Brain pericyte (primary cell): Measurements from ENCODE around the gene TMEM178B.
"Not testable (repeated sequence)": the region's sequence is repeated elsewhere in the genome, so short reads cannot be mapped to it uniquely, and the experiment has no call there.

ENCODE experiments used
- DNase-seq: peaks from one replicate; pipeline ENCODE4 v3.0.0-alpha.2; 2012; ENCODE audit warnings: low read depth, low spot score

TMEM178B gene

DNA sequence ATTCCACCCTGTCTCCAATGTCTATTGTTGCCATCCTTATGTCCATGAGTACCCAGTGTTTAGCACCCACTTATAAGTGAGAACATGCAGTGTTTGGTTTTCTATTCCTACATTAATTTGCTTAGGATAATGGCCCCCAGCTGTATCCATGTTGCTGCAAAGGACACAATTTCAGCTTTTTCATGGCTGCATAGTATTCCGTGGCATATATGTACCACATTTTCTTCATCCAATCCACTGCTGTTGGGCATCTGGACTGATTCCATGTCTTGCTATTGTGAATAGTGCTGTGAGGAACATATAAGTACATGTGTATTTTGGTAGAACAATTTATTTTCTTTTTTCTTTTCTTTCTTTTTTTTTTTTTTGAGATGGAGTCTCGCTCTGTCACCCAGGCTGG is 68.2 kb downstream of the TMEM178B start:
- DNase-seq, result no peak

DNA sequence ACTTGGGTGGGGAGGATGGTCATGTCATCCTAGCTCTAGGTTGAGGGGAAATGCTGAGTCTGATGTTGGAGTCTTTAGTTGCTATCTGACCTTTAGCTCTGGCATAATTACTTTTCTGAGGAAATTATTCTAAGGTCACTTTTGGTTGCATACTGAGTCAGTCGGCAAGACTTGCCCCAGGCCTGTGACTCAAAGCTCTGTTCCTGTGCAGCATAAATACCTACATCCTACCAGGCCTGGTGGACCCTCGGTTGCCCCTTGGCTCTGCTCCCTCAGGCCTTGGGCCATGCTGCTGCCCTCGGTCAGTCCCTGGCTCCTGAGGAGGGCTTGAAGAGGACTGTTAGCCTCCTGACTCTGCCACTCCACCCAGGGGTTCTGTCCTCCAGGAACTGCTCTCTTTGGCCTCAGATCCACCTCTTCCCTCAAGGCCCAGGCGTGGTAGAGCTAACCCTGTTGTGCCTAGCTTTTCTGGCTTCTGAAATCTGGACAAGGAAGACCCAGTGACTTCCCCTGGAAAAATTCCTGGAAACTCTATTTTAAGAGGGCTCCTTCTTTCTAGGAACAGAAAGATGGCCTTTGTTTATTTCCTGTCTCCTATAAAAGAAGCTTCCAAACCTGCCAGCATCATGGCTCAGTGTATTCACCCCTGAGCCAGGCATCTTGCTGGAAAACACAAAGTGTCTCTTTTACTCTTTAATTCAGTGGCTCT is 71.2 kb downstream of the TMEM178B start:
- no peak for DNase-seq

DNA sequence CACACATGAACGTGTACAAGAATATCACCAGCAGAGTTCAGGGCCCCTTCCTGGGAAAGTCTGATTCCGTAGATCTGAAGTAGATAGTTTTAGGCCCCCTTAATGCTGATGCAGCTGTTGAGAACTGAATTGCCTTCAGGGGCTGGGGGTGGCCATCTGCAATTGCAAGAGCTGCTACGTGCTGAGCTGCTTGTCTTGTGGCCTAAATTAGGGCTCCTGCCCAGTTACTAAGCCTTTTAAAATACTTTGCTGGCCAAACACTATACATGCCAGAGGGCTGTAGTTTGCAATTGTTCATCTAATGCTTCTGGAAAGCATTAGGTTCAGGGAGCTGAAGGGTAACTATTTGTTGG is 71.7 kb downstream of the TMEM178B start:
- DNase-seq, result no peak

DNA sequence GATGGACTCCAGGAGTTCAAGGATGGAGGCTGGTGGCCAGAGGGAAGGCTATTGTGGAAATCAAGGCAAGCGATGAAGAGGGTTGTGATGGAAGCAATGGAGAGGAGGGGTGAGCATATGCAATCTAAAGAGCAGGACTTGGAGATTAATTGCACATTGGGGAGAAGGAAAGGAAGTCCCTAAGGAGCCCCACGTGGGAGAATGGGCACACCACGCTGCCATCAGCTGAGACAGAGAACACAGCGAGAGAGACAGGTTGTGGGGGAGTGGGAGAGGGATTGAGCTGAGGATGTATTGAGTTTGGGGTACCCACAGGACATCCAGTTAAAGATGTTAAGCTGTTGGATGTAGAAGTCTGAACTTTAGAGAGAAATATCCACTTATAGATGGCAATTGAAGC is 73.6 kb downstream of the TMEM178B start:
- no peak for DNase-seq

DNA sequence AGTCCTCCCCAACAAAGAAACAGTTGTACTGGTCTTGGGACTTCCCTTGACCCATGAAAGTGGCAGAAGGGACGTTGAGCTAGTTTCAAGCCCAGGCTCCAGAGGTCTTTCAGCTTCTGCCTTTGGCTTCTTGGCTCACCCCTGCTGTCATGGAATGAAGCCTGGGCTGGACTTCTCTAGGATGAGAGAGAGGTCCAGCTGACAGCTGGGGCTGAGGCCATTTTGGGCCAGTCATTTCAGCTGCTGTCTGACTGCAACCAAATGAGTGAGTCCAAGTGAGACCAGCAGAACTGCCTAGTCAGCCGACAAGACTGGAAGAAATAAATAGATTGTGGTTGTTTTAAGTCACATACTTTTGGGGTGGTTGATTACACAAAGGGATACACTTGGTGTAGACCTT is 76.6 kb downstream of the TMEM178B start:
- no peak for DNase-seq

DNA sequence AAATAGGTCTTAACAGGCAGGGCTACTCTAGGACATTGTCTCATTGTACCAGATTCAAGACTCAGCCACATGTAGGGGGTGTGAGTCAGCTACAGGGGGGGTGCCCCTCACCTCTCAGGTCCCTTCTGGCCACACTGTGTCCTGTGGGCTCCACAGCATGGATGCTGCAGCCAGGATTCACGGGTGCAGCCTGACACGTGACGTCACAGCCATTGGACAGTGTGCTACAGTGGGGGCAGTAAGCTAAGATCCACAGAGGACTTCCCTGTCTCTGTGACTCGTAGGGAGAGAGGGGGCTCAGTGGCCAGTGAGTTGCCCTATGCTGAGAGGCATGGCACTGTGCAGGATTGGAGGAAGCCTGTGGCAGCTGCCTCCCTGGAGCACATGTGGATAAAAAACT is 77.9 kb downstream of the TMEM178B start:
- no peak for DNase-seq

DNA sequence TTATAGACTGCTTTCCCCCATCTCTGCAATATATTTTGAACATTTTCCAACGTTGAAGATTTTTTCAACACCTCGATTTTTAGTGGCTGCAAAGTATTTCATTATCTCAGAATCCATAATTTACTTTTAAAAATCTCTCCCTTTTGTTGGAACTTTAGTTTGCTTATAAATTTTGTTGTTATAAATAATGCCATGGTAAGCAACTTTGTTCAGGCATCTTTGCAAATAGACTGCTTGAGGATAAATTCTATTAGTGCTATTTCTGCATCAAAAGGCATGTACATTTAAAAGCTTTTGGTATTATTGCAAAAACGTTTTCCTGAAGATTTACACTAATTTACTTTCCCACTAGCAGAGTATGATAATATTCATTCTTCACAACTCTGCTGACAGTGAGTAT is 79.4 kb downstream of the TMEM178B start:
- no peak for DNase-seq

DNA sequence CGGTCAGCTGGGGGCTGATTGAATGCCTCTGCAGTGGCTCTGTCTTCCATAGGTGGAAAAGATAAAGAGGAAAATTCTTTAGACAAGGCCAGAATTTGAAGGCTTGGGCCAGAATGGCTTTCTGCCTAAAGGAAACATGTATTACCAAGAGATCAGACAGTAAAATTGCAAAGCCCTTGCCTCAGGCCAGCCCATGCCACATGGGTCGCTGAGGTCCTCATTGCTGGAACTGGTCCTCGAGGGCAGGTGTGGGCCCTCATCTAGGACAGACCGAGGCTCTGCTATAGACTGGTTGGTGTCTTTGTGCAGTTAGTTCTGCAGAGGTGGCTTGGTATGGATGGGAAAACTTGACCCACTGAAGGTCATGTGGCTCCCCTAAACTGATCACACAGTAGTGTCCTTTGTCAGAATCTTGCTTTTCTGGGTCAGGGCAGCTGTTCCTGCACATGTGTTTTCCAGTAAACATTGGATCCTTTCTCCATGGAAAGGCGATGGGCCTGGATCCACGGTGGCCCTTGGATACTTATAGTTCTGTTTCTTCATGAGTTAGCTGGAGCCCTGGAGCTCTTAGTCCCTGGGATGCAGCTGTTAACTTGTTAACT is 80.4 kb downstream of the TMEM178B start:
- DNase-seq, result no peak

DNA sequence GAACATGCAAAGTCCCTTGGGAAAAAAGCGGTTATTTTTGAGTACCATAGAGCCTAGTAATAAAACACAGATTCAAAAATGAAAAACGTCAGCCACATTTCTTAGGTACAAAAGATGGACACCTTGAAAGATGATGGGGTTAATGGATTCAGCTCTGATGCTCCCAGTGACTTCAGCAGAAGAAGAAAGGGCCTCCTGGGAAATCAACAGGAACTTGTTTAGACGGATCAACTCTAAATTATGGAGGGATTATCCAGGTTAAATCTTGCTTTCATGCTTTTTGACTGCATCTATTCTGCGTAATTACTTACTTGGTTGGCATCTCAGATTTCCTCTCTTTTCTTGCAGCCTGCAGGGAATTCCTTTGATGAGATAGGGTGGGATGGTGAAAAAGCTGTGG is 82.5 kb downstream of the TMEM178B start:
- no peak for DNase-seq

DNA sequence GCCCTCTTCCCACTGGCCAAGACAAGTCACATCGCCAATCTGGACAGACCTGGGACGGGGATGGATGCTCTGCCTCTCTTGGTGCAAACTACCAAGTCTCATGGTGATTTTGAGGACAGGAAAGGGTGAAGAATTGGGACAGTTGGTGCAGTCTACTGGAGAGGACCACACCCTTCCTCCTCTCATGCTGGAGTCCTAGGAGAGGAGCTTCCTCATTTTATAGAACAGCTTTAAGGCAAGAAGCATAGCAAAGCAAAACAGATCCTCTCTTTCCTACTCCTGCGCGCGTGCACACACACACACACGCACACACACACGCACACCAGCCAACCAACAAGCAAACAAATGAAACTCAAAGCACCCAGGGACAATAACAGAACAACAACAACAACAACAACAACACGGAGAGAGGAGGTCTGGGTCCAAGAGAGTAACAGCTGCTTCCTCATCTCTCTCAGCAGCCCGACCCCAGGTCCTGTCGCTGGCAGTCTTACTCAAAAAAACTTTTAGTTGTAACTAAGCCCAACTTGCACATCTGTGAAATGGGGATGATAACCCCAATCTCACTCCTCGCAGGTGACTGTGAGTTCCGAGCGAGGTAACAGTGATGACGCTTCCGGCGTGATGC is 83.4 kb downstream of the TMEM178B start:
- no peak for DNase-seq

DNA sequence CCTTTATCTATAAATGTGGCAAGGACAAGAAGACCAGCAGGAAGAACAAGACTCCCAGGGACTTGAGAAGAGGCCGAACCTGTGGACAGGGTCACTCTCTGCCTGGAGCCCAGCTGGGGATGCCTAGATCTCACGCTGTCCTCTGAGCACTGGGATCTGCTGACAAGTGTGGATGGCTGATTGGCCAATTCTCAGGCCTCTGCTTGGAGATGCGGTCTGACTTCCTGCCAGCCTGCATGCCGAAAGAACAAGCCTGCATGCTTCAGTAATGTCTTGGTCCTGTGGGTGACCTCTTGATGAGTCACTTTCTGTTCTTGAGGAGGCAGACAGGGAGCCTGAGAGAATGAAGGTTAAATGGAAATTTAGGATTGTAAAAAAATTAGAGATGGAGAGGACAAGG is 84.7 kb downstream of the TMEM178B start:
- peak; percentile 87 for DNase-seq

DNA sequence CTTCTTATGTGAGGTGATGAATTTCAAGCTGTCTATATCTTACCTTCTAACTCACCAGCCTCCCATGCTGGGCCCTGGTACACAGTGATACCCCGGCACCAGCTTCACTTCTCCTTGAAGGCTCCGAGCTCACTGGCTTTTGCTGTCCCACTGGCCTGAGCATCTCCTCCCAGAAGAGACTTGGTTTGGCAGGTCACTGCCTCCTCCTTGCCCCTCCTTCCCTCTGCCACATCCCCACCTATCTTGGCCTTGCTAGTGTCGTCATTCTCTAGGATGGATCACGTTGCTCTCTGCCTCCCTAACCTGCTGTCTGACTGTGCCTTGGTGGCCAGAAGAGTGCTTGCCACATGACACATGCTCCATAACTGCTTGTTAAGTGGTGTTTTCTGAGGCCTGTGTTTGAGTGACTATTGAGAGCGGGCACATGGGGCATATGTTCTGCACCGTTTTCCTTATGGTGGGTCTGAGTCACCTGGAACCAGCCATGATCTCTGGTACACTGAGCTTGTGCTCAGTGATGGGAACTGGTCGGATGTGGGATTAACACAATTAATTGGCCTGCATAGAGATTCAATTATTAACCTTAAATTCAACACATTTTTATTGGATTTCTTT is 86.5 kb downstream of the TMEM178B start:
- DNase-seq, result no peak

DNA sequence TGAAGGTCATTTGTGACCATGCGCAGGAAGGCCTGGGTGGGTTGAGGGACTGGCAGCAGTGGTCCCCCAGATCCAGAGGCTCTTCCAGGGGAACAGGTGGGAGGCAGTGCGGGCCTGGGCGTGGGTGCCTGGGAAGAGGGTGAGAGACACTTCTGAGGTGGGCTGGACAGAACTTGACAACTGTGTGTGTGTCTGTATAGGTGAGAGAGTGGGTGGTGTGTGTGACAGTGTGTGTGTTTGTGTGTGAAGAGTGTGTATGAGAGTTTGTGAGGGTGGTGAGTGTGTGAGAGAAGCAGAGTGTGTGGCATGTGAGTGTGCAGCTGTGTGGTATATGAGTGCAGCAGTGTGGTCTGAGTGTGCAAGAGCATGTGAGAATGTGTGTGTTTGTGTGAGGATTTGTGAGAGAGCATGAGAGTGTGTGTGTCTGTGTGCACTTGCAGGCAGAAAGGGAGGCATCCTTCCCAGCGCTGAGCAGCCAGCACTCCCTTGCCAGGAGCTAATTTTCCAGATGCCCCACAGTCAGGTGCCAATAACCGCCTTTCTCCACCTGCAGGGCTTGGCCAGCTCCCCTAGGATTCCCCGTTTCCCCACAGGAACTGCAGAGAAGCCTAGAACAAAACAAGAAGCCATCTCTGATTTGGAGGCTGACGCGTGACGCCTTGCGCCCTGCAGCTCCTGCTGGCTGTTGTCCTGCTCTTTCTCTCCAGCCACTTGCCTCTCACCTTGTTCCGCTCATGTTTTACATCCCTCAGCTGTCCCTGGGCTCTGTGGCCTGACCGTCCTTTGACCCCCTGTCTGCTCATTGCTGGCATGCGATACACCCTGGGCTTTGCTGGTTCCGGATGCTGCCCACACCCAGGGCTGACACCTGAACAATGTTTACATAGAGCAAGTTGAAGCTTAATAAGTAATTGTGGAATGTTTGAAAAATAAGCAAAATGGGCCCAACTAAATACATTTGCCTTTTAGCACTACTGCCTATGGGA is 88.0 kb downstream of the TMEM178B start:
- DNase-seq, result no peak

DNA sequence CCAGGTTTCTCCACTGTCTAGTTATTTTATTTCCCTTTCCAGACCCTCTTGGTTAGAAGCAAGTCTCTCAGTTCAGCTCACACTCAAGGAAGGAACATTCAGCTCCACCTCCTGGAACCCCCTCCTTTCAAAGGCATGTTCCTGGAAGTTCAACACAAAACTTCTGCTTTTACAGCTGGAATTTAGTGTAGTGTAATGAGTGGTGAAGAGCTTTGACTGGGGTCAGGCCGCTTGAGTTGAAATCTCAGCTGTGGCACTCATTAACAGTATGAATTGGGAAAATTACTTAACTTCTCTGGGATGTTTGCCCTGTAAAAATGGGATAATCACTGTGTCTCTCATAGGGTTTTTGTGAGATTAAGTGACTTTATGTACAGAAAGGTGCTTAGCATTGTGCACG is 91.7 kb downstream of the TMEM178B start:
- no peak for DNase-seq

DNA sequence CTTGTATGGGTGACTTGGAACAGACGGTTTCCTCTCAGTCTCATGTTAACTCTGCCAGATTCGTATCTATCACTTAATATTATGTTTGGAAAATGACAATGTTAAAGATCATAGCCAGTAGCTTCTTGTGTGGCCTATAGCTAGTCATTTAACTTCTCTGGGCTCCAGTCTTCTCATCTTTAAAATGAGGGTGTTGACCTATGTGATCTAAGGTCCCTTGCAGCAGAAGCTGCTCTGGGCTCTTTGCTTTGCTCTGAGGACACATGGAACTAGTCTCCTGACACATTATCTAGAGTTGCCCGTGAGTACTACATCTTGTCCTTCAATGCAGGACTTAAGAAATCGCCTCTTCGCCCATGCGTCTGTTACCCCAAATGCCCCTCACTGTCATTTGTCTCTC is 93.1 kb downstream of the TMEM178B start:
- DNase-seq, result no peak

DNA sequence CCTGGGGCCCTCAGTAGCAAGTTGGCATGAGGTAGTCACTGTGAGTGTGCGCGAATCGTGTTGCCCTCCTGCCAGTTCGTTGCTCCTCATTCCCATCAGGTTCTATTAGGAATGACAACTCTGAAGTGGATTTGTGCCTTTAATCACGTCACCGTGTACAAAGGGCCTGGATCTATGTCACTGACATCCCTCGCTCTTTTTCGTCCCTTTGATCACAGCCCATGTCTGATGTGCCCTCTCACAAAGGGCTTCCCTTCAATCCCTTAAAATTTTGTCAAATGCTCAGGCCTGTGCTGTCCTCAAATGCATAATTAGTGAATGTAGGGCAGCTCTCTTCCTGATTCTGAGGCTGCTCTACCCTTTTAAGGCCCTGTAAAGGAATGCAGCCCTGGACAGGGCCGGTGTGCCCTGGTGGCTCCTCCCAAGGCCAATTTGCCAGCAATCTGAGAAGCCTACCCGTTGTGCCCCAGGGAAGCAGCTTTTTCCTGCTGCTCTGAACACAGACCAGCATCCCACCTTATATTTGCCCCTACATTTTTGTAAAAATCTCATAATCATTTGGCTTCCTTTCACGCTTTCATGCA is 93.6 kb downstream of the TMEM178B start:
- no peak for DNase-seq

DNA sequence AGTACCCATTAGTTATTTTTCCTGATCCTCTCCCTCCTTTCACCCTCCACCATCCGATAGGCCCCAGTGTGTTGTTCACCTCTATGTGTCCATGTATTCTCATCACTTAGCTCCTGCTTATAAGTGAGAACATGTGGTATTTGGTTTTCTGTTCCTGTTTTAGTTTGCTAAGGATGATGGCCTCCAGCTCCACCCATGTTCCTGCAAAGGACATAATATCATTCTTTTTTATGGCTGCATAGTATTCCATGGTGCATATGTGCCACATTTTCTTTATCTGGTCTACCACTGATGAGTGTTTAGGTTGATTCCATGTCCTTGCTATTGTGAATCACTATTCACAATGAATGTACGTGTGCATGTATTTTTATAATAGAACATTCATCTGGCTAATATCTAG is 95.3 kb downstream of the TMEM178B start:
- DNase-seq, result not testable (repeated sequence)

DNA sequence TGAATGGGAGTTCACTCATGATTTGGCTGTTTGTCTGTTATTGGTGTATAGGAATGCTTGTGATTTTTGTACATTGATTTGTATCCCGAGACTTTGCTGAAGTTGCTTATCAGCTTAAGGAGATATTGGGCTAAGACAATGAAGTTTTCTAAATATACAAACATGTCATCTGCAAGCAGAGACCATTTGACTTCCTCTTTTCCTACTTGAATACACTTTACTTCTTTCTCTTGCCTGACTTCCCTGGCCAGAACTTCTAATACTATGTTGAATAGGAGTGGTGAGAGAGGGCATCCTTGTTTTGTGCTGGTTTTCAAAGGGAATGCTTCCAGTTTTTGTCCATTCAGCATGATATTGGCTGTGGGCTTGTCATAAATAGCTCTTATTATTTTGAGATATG is 101.9 kb downstream of the TMEM178B start:
- DNase-seq, result not testable (repeated sequence)

DNA sequence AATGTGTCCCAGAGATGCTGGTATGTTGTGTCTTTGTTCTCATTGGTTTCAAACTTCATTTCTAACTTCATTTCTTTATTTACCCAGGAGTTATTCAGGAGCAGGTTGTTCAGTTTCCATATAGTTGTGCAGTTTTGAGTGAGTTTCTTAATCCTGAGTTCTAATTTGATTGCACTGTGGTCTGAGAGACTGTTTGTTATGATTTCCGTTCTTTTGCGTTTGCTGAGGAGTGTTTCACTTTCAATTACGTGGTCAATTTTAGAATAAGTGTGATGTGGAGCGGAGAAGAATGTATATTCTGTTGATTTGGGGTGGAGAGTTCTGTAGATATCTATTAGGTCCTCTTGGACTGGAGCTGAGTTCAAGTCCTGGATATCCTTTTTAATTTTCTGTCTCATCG is 103.3 kb downstream of the TMEM178B start:
- not testable (repeated sequence) for DNase-seq

DNA sequence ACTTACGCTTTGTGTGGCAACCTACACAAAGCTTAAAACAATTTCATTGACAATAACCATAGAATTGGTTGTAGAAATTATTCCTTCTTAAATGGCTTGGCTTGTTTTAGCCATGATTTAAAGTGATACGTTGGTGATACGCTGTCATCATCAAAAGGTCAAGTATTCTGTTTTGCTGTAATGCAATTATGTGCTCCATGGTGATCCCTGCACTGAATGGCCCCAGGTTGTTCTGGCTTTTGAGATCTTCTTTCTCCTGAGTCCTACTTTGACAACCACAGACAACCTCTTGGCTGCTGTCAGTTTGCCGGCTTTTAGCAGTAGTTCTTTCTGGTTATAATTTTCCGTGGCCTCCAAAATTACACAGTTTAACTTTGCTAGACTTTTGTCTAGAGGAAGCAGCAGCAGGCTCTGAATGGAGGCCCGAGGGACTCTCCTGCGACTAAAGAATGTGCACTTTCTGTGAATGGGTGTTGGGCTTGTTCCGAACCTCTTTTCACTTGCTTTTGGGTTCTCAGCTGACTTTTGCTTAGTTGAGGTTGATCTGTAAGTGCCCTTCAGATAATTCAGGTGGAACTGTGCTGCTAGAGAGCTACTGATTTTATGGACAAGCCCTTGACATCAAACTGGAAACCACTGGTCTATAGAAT is 104.7 kb downstream of the TMEM178B start:
- no peak for DNase-seq

DNA sequence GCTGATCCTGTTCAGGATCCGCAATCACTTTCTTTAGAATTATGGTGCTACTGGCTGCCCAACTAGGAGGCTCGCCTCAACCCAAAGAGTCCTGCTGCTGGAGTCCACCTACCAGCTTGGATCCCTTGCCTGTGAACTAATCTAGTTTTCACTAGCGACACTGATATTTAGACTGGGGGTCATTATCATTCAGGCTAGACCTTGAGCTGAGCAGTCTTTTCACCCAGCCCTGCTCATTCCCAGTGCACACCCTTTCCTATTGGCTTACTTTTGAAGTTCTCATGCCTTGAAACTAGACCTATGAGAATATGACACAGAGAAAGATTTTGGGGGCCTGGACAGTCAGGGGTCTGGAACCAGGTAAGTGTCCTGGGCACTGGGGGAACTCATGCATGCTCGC is 107.9 kb downstream of the TMEM178B start:
- DNase-seq, result no peak
